SH-SY5Y (cell line): ENCODE data around the gene MYH6.

ENCODE experiments used
- GATA2 ChIP-seq: IDR thresholded peaks from 2 replicates; pipeline ENCODE4 v1.6.1; 2011; ENCODE audit warnings: mild to moderate bottlenecking, low read depth, low read length
- GATA3 ChIP-seq: IDR thresholded peaks from 2 replicates; pipeline ENCODE4 v1.6.1; 2011; ENCODE audit warnings: low read depth, mild to moderate bottlenecking, low read length, moderate library complexity

- TF ChIP-seq GATA2 (no peak), GATA3 (no peak)
These were observed 41.2 kb upstream of the MYH6 start for GRCh38 chr14:23449314-23449713.
